GM18907 (cell line): ENCODE measurements around the gene ARTN.

Source experiments
- ATAC-seq: cut with Tn5 transposase; IDR thresholded peaks from one replicate; pipeline ENCODE4 v1.9.1; 2021; ENCODE audit warnings: mild to moderate bottlenecking, moderate library complexity; ENCODE audit not compliant: unreplicated experiment

Gene ARTN

GRCh38 chr1:43921022-43921421, 12.6 kb upstream of the ARTN start:
- ATAC-seq, result no peak

GRCh38 chr1:43924516-43924915, 9.1 kb upstream of the ARTN start:
- ATAC-seq, result no peak

GRCh38 chr1:43925846-43926245, 7.8 kb upstream of the ARTN start:
- ATAC-seq, result no peak

- ATAC-seq, result no peak
Measured at GRCh38 chr1:43930168-43930948, 3.2 kb upstream of the ARTN start.

GRCh38 chr1:43930949-43931275, 2.7 kb upstream of the ARTN start:
- no peak for ATAC-seq

- ATAC-seq, result no peak
Measured at GRCh38 chr1:43931711-43932660, 1.6 kb upstream of the ARTN start.

- no peak for ATAC-seq
Measured at GRCh38 chr1:43932786-43933385, 715 bp upstream of the ARTN start.

- no peak for ATAC-seq
Measured at GRCh38 chr1:43934101-43934985, 742 bp downstream of the ARTN start.

GRCh38 chr1:43934986-43935324, 1.4 kb downstream of the ARTN start:
- no peak for ATAC-seq

- ATAC-seq, result no peak
Measured at GRCh38 chr1:43935711-43936427, 2.3 kb downstream of the ARTN start.

- no peak for ATAC-seq
Measured at GRCh38 chr1:43936431-43937151, 3.0 kb downstream of the ARTN start.

GRCh38 chr1:43937179-43937865, 3.7 kb downstream of the ARTN start:
- no peak for ATAC-seq

- no peak for ATAC-seq
Measured at GRCh38 chr1:43938383-43938782, 4.8 kb downstream of the ARTN start.

- no peak for ATAC-seq
Measured at GRCh38 chr1:43938892-43939587, 5.4 kb downstream of the ARTN start.

GRCh38 chr1:43942411-43942810, 8.8 kb downstream of the ARTN start:
- no peak for ATAC-seq

- ATAC-seq, result no peak
Measured at GRCh38 chr1:43944860-43945259, 11.3 kb downstream of the ARTN start.

GRCh38 chr1:43945674-43946235, 12.2 kb downstream of the ARTN start:
- no peak for ATAC-seq
